Loucy (cell line): ENCODE results near the gene MORF4L2.

Experiments used
- CTCF ChIP-seq: fragments of 200-600 bp; sonication (generic); conservative IDR thresholded peaks from 2 replicates; pipeline ENCODE4 v1.5.1; 2014; ENCODE audit warnings: mild to moderate bottlenecking, antibody characterized with exemption, low read length
- EZH2phosphoT487 ChIP-seq: fragments of 200-600 bp; IDR thresholded peaks from 2 replicates; pipeline ENCODE4 v1.6.1; 2018; ENCODE audit warnings: antibody characterized with exemption, mild to moderate bottlenecking, moderate library complexity, borderline replicate concordance

GRCh38 chrX:103666202-103667107 lies 20.0 kb downstream of the MORF4L2 start:
- TF ChIP-seq CTCF, result no peak
- TF ChIP-seq EZH2phosphoT487, result no peak
